ENCODE data around the gene TBC1D1.

TBC1D1 gene

DNA sequence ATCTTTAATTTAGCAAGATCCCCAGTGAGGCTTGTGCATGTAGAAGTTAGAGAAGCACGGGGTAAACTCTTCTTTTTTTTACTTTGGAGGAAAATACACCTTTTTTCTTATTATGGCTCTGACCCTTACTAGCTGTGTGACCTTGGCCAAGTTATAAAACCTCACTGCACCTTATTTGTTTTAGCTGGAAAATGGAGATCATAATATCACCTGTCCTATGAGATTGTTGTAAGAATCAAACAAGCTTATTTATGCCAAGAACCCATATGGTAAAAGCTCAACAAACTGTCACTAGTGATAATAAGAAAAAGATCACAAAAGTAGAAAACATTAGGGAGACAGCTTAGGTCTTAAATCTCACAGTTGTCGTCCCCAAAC is 196.0 kb downstream of the TBC1D1 start:
- H3K79me2 ChIP-seq, result no peaks in the 10 kb centered on the region
- H2AFZ ChIP-seq, result no peak overlapping the region
- H3K4me1 ChIP-seq, result no peaks in the 10 kb centered on the region
- TF ChIP-seq, protein P1, sequence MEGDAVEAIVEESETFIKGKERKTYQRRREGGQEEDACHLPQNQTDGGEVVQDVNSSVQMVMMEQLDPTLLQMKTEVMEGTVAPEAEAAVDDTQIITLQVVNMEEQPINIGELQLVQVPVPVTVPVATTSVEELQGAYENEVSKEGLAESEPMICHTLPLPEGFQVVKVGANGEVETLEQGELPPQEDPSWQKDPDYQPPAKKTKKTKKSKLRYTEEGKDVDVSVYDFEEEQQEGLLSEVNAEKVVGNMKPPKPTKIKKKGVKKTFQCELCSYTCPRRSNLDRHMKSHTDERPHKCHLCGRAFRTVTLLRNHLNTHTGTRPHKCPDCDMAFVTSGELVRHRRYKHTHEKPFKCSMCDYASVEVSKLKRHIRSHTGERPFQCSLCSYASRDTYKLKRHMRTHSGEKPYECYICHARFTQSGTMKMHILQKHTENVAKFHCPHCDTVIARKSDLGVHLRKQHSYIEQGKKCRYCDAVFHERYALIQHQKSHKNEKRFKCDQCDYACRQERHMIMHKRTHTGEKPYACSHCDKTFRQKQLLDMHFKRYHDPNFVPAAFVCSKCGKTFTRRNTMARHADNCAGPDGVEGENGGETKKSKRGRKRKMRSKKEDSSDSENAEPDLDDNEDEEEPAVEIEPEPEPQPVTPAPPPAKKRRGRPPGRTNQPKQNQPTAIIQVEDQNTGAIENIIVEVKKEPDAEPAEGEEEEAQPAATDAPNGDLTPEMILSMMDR (IDR thresholded peaks at IDR 0.05), result no peak
- no peak overlapping the region for H3K9ac ChIP-seq
- no peak overlapping the region for H3K4me3 ChIP-seq (ENCODE audit: low read depth, low read length)
- no peaks in the 10 kb centered on the region for H3K27me3 ChIP-seq (ENCODE audit: control insufficient read depth, insufficient read depth, low read length)
- no peak overlapping the region for H3K27ac ChIP-seq
- no peaks in the 10 kb centered on the region for H3K36me3 ChIP-seq (ENCODE audit: control insufficient read depth, insufficient read depth, low read length)
- H3K4me2 ChIP-seq (ENCODE audit: low read length), result no peak overlapping the region
- no peaks in the 10 kb centered on the region for H3K9me3 ChIP-seq (ENCODE audit: control insufficient read depth, low read length)

DNA sequence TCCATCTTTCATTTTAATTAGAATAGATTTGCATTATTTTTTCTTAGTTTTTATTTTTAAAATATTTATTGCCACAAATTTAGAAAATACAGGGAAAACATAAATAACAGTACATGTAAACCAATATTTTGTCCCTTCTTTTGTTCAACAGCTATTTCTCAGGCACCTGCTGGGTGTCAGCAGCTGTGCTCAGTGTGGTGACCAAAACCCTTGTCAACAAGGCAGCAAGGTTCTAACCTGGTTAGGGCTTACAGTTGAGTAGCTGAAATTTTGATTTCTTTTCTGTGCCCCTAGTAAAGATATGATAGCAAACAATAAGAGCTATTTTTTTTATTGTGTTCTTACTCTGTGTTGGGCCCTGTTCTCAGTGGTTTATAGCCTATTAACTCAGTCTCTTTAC is 197.4 kb downstream of the TBC1D1 start:
- Histone ChIP-seq H3K4me2 (ENCODE audit: low read length) (no peak overlapping the region), H3K27ac (no peak overlapping the region), H2AFZ (no peak overlapping the region), H3K27me3 (ENCODE audit: control insufficient read depth, insufficient read depth, low read length) (no peaks in the 10 kb centered on the region), H3K36me3 (ENCODE audit: control insufficient read depth, insufficient read depth, low read length) (no peaks in the 10 kb centered on the region), H3K4me1 (no peaks in the 10 kb centered on the region), H3K9me3 (ENCODE audit: control insufficient read depth, low read length) (no peaks in the 10 kb centered on the region), H3K9ac (no peak overlapping the region), H3K4me3 (ENCODE audit: low read depth, low read length) (no peak overlapping the region), H3K79me2 (no peaks in the 10 kb centered on the region)
- TF ChIP-seq, protein P1 (IDR thresholded peaks at IDR 0.05), result no peak

DNA sequence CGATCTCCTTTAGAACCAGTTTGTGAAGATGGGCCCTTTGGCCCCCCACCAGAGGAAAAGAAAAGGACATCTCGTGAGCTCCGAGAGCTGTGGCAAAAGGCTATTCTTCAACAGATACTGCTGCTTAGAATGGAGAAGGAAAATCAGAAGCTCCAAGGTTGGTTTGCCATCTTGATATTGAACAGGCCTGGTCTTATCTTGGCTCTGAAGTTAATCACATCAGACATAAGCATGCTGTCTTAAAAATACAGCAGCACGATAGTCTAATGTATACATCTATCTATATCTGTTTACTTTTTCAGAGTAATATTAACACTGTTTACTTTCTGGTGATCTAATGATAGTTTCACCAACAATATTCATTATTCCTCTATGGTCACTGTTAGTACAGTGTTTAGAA is 199.1 kb downstream of the TBC1D1 start:
- Histone ChIP-seq H3K4me3 (ENCODE audit: low read depth, low read length) (no peak overlapping the region), H3K27me3 (ENCODE audit: control insufficient read depth, insufficient read depth, low read length) (no peaks in the 10 kb centered on the region), H3K4me1 (no peaks in the 10 kb centered on the region), H3K36me3 (ENCODE audit: control insufficient read depth, insufficient read depth, low read length) (no peaks in the 10 kb centered on the region), H3K79me2 (no peaks in the 10 kb centered on the region), H3K4me2 (ENCODE audit: low read length) (no peak overlapping the region), H2AFZ (no peak overlapping the region), H3K9me3 (ENCODE audit: control insufficient read depth, low read length) (no peaks in the 10 kb centered on the region), H3K27ac (no peak overlapping the region), H3K9ac (no peak overlapping the region)
- TF ChIP-seq, protein P1 (IDR thresholded peaks at IDR 0.05), result no peak

DNA sequence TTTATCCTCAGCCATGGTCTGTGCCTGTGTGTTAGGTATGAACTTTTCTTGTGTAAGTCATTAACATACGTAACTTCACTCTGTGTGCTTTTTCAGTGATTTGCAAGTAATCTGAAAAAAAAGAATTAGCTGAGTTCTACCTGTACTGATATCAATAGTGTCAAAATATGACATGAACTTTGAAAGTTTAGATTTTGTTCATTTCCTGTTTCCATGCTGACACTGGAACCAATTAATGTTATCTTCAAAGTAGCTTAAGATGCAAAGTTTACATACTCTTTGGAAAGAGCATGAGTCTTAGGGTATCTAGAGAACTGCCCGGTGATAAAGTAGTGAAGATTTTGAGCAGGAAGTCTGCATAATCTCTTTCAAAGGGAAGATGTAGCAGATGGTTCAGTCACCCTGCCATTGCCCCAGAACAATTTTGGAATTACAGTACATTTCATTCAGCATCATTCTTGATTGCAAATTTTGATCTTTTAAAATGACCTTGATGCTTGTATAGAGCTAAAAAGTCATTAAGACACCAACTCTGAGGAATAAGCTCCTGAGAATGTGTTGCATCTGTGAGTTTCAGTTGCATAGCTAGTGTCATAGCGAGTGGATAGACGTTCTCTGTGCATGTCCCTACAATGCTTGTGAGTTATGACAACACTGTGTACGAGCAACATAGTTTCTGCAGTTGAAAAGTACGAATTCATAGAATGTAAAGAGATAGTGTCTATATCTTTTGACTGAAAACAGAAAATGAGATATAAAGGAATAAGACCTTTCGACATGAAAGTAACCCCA is 199.8 kb downstream of the TBC1D1 start:
- Histone ChIP-seq H2AFZ (no peak overlapping the region), H3K4me2 (ENCODE audit: low read length) (no peak overlapping the region), H3K27ac (no peak overlapping the region), H3K4me3 (ENCODE audit: low read depth, low read length) (no peak overlapping the region), H3K79me2 (no peaks in the 10 kb centered on the region), H3K9ac (no peak overlapping the region), H3K36me3 (ENCODE audit: control insufficient read depth, insufficient read depth, low read length) (no peaks in the 10 kb centered on the region), H3K27me3 (ENCODE audit: control insufficient read depth, insufficient read depth, low read length) (no peaks in the 10 kb centered on the region), H3K4me1 (no peaks in the 10 kb centered on the region), H3K9me3 (ENCODE audit: control insufficient read depth, low read length) (no peaks in the 10 kb centered on the region)
- TF ChIP-seq, protein P1 (IDR thresholded peaks at IDR 0.05), result no peak

DNA sequence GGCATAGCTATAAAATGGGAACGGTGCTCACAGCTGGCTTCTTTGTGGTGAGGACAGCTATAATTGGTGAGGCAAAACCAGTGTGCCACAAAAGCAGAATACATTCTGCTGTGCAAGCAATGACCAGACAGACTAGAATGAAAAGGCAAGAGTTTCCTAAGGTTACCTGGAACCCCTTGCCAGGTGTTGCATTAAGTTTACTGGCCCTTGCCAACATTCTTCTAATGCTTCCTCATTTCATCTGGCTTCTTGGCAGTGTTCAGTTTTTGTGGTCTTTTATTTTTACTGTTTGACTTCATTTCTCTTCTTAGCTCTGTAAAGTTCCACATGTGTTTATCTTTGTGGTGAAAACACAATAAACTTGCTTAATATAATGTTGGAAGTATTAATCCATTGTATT is 200.8 kb downstream of the TBC1D1 start:
- no peak overlapping the region for H3K4me3 ChIP-seq (ENCODE audit: low read depth, low read length)
- no peak overlapping the region for H3K9ac ChIP-seq
- no peaks in the 10 kb centered on the region for H3K27me3 ChIP-seq (ENCODE audit: control insufficient read depth, insufficient read depth, low read length)
- no peak overlapping the region for H3K27ac ChIP-seq
- no peak overlapping the region for H3K4me2 ChIP-seq (ENCODE audit: low read length)
- no peaks in the 10 kb centered on the region for H3K4me1 ChIP-seq
- no peaks in the 10 kb centered on the region for H3K36me3 ChIP-seq (ENCODE audit: control insufficient read depth, insufficient read depth, low read length)
- H3K9me3 ChIP-seq (ENCODE audit: control insufficient read depth, low read length), result no peaks in the 10 kb centered on the region
- H3K79me2 ChIP-seq, result no peaks in the 10 kb centered on the region
- H2AFZ ChIP-seq, result no peak overlapping the region
- TF ChIP-seq, protein P1 (IDR thresholded peaks at IDR 0.05), result no peak

Measured in parathyroid adenoma (tissue), 2 donors.